Adipocyte (in vitro differentiated cells): ENCODE measurements around the gene IRF2.

Experiments used
- DNase-seq: peaks from one replicate; pipeline ENCODE4 v3.0.0-alpha.2; 2015; ENCODE audit warnings: low read depth
- H3K27me3 ChIP-seq: replicated peaks from 2 replicates; pipeline ENCODE4 v1.7.0; 2013; ENCODE audit warnings: mild to moderate bottlenecking, low read length, moderate library complexity; ENCODE audit not compliant: control insufficient read depth, insufficient read depth
- H3K36me3 ChIP-seq: 2 replicates; pipeline ENCODE4 v1.7.0; 2013; ENCODE audit warnings: low read length, mild to moderate bottlenecking, moderate library complexity; ENCODE audit not compliant: control insufficient read depth, insufficient read depth, severe bottlenecking
- H3K4me1 ChIP-seq: 2 replicates; pipeline ENCODE4 v1.7.0; 2013; ENCODE audit warnings: mild to moderate bottlenecking, low read length, moderate library complexity; ENCODE audit not compliant: control insufficient read depth, insufficient read depth
- H3K4me3 ChIP-seq: 2 replicates; pipeline ENCODE4 v1.7.0; 2013; ENCODE audit warnings: mild to moderate bottlenecking, low read length, moderate library complexity
- H3K9ac ChIP-seq: 2 replicates; pipeline ENCODE4 v1.7.0; 2013; ENCODE audit warnings: mild to moderate bottlenecking, low read length, moderate library complexity
- H3K9me3 ChIP-seq: 2 replicates; pipeline ENCODE4 v1.7.0; 2013; ENCODE audit warnings: mild to moderate bottlenecking, low read length, moderate library complexity; ENCODE audit not compliant: control insufficient read depth

Gene IRF2

GRCh38 chr4:184427687-184428086 lies 46.7 kb downstream of the IRF2 start:
- Histone ChIP-seq H3K4me1 (no peaks in the 10 kb centered on the region), H3K27me3 (no peaks in the 10 kb centered on the region), H3K9me3 (no peaks in the 10 kb centered on the region), H3K4me3 (no peak overlapping the region), H3K9ac (no peak overlapping the region), H3K36me3 (peaks cover 56% of the 10 kb centered on the region)
- peak; percentile 8 for DNase-seq

GRCh38 chr4:184427093-184427492 lies 47.3 kb downstream of the IRF2 start:
- Histone ChIP-seq H3K27me3 (no peaks in the 10 kb centered on the region), H3K9ac (no peak overlapping the region), H3K4me1 (no peaks in the 10 kb centered on the region), H3K9me3 (peaks cover 4% of the 10 kb centered on the region), H3K4me3 (no peak overlapping the region), H3K36me3 (peaks cover 62% of the 10 kb centered on the region)
- DNase-seq, result no peak

- H3K27me3 ChIP-seq, result no peaks in the 10 kb centered on the region
Measured at GRCh38 chr4:184424993-184425758, 49.2 kb downstream of the IRF2 start.

GRCh38 chr4:184424279-184424678 lies 50.1 kb downstream of the IRF2 start:
- no peak for DNase-seq
- Histone ChIP-seq H3K4me3 (no peak overlapping the region), H3K36me3 (peaks cover 76% of the 10 kb centered on the region), H3K4me1 (no peaks in the 10 kb centered on the region), H3K9ac (no peak overlapping the region), H3K9me3 (peaks cover 5% of the 10 kb centered on the region), H3K27me3 (no peaks in the 10 kb centered on the region)

More at GRCh38 chr4:184424993-184425758, 49.2 kb downstream of the IRF2 start:
- DNase-seq, result no peak
- Histone ChIP-seq H3K9ac (no peak overlapping the region), H3K9me3 (peaks cover 5% of the 10 kb centered on the region), H3K4me3 (no peak overlapping the region), H3K4me1 (no peaks in the 10 kb centered on the region), H3K36me3 (peaks cover 70% of the 10 kb centered on the region)

- DNase-seq, result no peak
- Histone ChIP-seq H3K9ac (no peak overlapping the region), H3K36me3 (peaks cover 84% of the 10 kb centered on the region), H3K9me3 (peaks cover 5% of the 10 kb centered on the region), H3K4me1 (peaks cover 4% of the 10 kb centered on the region), H3K4me3 (no peak overlapping the region), H3K27me3 (no peaks in the 10 kb centered on the region)
Measured at GRCh38 chr4:184423003-184423686, 51.2 kb downstream of the IRF2 start.

GRCh38 chr4:184422378-184422777 lies 52.0 kb downstream of the IRF2 start:
- no peaks in the 10 kb centered on the region for H3K27me3 ChIP-seq
- DNase-seq, result no peak
- H3K4me1 ChIP-seq, result peaks cover 11% of the 10 kb centered on the region
- H3K9me3 ChIP-seq, result peaks cover 5% of the 10 kb centered on the region
- peaks cover 77% of the 10 kb centered on the region for H3K36me3 ChIP-seq
- no peak overlapping the region for H3K4me3 ChIP-seq
- H3K9ac ChIP-seq, result no peak overlapping the region

GRCh38 chr4:184421533-184422155 lies 52.7 kb downstream of the IRF2 start:
- Histone ChIP-seq H3K4me3 (no peak overlapping the region), H3K9me3 (peaks cover 5% of the 10 kb centered on the region), H3K27me3 (no peaks in the 10 kb centered on the region), H3K36me3 (peaks cover 69% of the 10 kb centered on the region), H3K9ac (no peak overlapping the region), H3K4me1 (peaks cover 18% of the 10 kb centered on the region)
- no peak for DNase-seq

DNA sequence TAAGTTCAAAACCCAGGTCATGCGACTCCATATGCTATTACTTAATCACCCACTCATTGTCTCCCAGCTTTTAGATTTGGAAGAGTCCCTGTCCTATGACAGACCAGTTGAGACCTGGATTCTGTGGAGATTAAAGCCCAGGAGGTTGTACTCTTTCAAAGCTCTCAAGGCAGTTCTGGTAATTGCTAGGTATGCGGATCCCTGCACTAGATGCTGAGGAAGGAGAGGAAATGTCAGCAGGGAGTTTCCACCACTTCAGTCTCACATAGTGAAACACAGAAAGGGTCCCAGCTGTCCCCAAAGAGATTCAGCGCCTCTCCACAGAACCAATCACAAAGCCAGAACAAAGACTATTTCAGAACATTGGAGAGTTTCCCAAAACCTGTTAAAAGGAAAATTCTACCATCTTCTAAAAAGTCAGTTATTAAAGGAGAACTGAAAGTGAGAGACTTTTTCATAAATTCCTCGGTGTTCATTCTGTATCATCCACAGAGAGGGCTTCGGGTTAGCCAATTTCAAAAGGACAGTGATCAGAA lies 53.4 kb downstream of the IRF2 start:
- Histone ChIP-seq H3K4me1 (peaks cover 20% of the 10 kb centered on the region), H3K9me3 (peaks cover 5% of the 10 kb centered on the region), H3K9ac (no peak overlapping the region), H3K36me3 (peaks cover 63% of the 10 kb centered on the region), H3K4me3 (no peak overlapping the region), H3K27me3 (no peaks in the 10 kb centered on the region)
- DNase-seq, result no peak

- Histone ChIP-seq H3K4me1 (peaks cover 20% of the 10 kb centered on the region), H3K27me3 (no peaks in the 10 kb centered on the region), H3K9ac (no peak overlapping the region), H3K4me3 (no peak overlapping the region), H3K36me3 (peaks cover 64% of the 10 kb centered on the region), H3K9me3 (peaks cover 5% of the 10 kb centered on the region)
- DNase-seq, result no peak
Measured at GRCh38 chr4:184420402-184420801, 53.9 kb downstream of the IRF2 start.

GRCh38 chr4:184419976-184420375 lies 54.4 kb downstream of the IRF2 start:
- Histone ChIP-seq H3K9me3 (peaks cover 5% of the 10 kb centered on the region), H3K9ac (no peak overlapping the region), H3K4me1 (peaks cover 20% of the 10 kb centered on the region), H3K36me3 (peaks cover 64% of the 10 kb centered on the region), H3K4me3 (no peak overlapping the region), H3K27me3 (no peaks in the 10 kb centered on the region)
- DNase-seq, result no peak
